HG02852 (cell line): Measurements from ENCODE around the gene INAFM2.

Source experiments
- ATAC-seq: cut with Tn5 transposase; IDR thresholded peaks from one replicate; pipeline ENCODE4 v1.9.1; 2021; ENCODE audit warnings: mild to moderate bottlenecking, moderate library complexity; ENCODE audit not compliant: unreplicated experiment

Gene INAFM2

GRCh38 chr15:40325700-40326099, 2.2 kb downstream of the INAFM2 start:
- ATAC-seq, result no peak

- ATAC-seq, result no peak
Measured at GRCh38 chr15:40327457-40327856, 4.0 kb downstream of the INAFM2 start.

- no peak for ATAC-seq
Measured at GRCh38 chr15:40328176-40328575, 4.7 kb downstream of the INAFM2 start.

GRCh38 chr15:40328751-40329150, 5.3 kb downstream of the INAFM2 start:
- ATAC-seq, result no peak

- ATAC-seq, result no peak
Measured at GRCh38 chr15:40329804-40330203, 6.3 kb downstream of the INAFM2 start.

GRCh38 chr15:40330368-40330836, 6.9 kb downstream of the INAFM2 start:
- no peak for ATAC-seq

GRCh38 chr15:40331026-40331425, 7.5 kb downstream of the INAFM2 start:
- ATAC-seq, result no peak

GRCh38 chr15:40331637-40332036, 8.1 kb downstream of the INAFM2 start:
- ATAC-seq, result no peak

- ATAC-seq, result no peak
Measured at GRCh38 chr15:40332113-40332781, 8.8 kb downstream of the INAFM2 start.

GRCh38 chr15:40333922-40334492, 10.5 kb downstream of the INAFM2 start:
- no peak for ATAC-seq

- no peak for ATAC-seq
Measured at GRCh38 chr15:40334541-40334940, 11.0 kb downstream of the INAFM2 start.

- ATAC-seq, result no peak
Measured at GRCh38 chr15:40334941-40335795, 11.7 kb downstream of the INAFM2 start.

GRCh38 chr15:40335938-40336743, 12.6 kb downstream of the INAFM2 start:
- ATAC-seq, result no peak

GRCh38 chr15:40336744-40337122, 13.2 kb downstream of the INAFM2 start:
- no peak for ATAC-seq

- ATAC-seq, result no peak
Measured at GRCh38 chr15:40337597-40337996, 14.1 kb downstream of the INAFM2 start.

- ATAC-seq, result no peak
Measured at GRCh38 chr15:40338041-40338657, 14.7 kb downstream of the INAFM2 start.

GRCh38 chr15:40338921-40339620, 15.6 kb downstream of the INAFM2 start:
- no peak for ATAC-seq

- ATAC-seq, result no peak
Measured at GRCh38 chr15:40339621-40339945, 16.1 kb downstream of the INAFM2 start.

- ATAC-seq, result no peak
Measured at GRCh38 chr15:40340038-40340739, 16.7 kb downstream of the INAFM2 start.
